BLaER1 (cell line): Measurements from ENCODE around the gene QSOX2.

Experiments
- H3K27ac ChIP-seq: shearing (Covaris generic); formaldehyde crosslinking; 2 replicates; pipeline ENCODE4 v1.8.1; 2022
- H3K27me3 ChIP-seq: shearing (Covaris generic); formaldehyde crosslinking; 2 replicates; pipeline ENCODE4 v1.8.1; 2022
- H3K36me3 ChIP-seq: shearing (Covaris generic); formaldehyde crosslinking; 2 replicates; pipeline ENCODE4 v1.8.1; 2022
- H3K4me1 ChIP-seq: shearing (Covaris generic); formaldehyde crosslinking; 2 replicates; pipeline ENCODE4 v1.8.1; 2022
- H3K4me2 ChIP-seq: shearing (Covaris generic); formaldehyde crosslinking; 2 replicates; pipeline ENCODE4 v1.8.1; 2022
- H3K4me3 ChIP-seq: shearing (Covaris generic); formaldehyde crosslinking; 2 replicates; pipeline ENCODE4 v1.8.1; 2022
- H3K9ac ChIP-seq: shearing (Covaris generic); formaldehyde crosslinking; 2 replicates; pipeline ENCODE4 v1.8.1; 2022
- H3K9me3 ChIP-seq: shearing (Covaris generic); formaldehyde crosslinking; 2 replicates; pipeline ENCODE4 v1.8.1; 2022
- H4K20me1 ChIP-seq: shearing (Covaris generic); formaldehyde crosslinking; 2 replicates; pipeline ENCODE4 v1.8.1; 2022
- Cebpa-rat ChIP-seq: shearing (Covaris generic); IDR thresholded peaks from 2 replicates; pipeline ENCODE4 v1.8.1; 2022

Gene QSOX2

GRCh38 chr9:136204838-136205706 lies 40.5 kb downstream of the QSOX2 start, which contains the start of gene LHX3:
LHX3 (minus strand) TSS chr9:136205128; CDS start chr9:136205012, 116 bp downstream.
- Histone ChIP-seq H4K20me1 (peaks cover 93% of the 10 kb centered on the region), H3K4me3 (no peak within 1 kb of the TSS), H3K27ac (no peak within 1 kb of the TSS), H3K9me3 (peaks cover 8% of the 10 kb centered on the region; the same call in 1 of the 2 replicates), H3K9ac (no peak within 1 kb of the TSS), H3K27me3 (peaks cover 61% of the 10 kb centered on the region), H3K36me3 (peaks cover 42% of the 10 kb centered on the region), H3K4me2 (no peak within 1 kb of the TSS), H3K4me1 (peaks cover 14% of the 10 kb centered on the region)
- no peak for TF ChIP-seq Cebpa-rat

GRCh38 chr9:136204145-136204805 lies 41.3 kb downstream of the QSOX2 start:
- peaks cover 92% of the 10 kb centered on the region for H4K20me1 ChIP-seq
- no peak overlapping the region for H3K4me2 ChIP-seq
- peaks cover 69% of the 10 kb centered on the region for H3K27me3 ChIP-seq
- H3K27ac ChIP-seq, result no peak overlapping the region
- H3K36me3 ChIP-seq, result peaks cover 34% of the 10 kb centered on the region
- no peak overlapping the region for H3K9ac ChIP-seq
- no peak overlapping the region for H3K4me3 ChIP-seq
- peaks cover 14% of the 10 kb centered on the region for H3K4me1 ChIP-seq
- TF ChIP-seq Cebpa-rat, result no peak
- H3K9me3 ChIP-seq, result peaks cover 15% of the 10 kb centered on the region

GRCh38 chr9:136203408-136204144 lies 42.0 kb downstream of the QSOX2 start:
- peaks cover 27% of the 10 kb centered on the region for H3K36me3 ChIP-seq
- no peak overlapping the region for H3K4me2 ChIP-seq
- no peak overlapping the region for H3K4me3 ChIP-seq
- peaks cover 87% of the 10 kb centered on the region for H4K20me1 ChIP-seq
- H3K9me3 ChIP-seq, result peaks cover 16% of the 10 kb centered on the region
- H3K27ac ChIP-seq, result no peak overlapping the region
- no peak for TF ChIP-seq Cebpa-rat
- H3K27me3 ChIP-seq, result peaks cover 75% of the 10 kb centered on the region
- no peak overlapping the region for H3K9ac ChIP-seq
- H3K4me1 ChIP-seq, result peaks cover 11% of the 10 kb centered on the region

GRCh38 chr9:136202454-136203407 lies 42.9 kb downstream of the QSOX2 start:
- H4K20me1 ChIP-seq, result peaks cover 89% of the 10 kb centered on the region
- H3K9me3 ChIP-seq, result peaks cover 16% of the 10 kb centered on the region
- no peak overlapping the region for H3K27ac ChIP-seq
- peaks cover 5% of the 10 kb centered on the region for H3K4me1 ChIP-seq
- no peak overlapping the region for H3K9ac ChIP-seq
- TF ChIP-seq Cebpa-rat, result no peak
- no peak overlapping the region for H3K4me3 ChIP-seq
- peaks cover 21% of the 10 kb centered on the region for H3K36me3 ChIP-seq
- no peak overlapping the region for H3K4me2 ChIP-seq
- peaks cover 83% of the 10 kb centered on the region for H3K27me3 ChIP-seq

- H3K27me3 ChIP-seq, result peaks cover 92% of the 10 kb centered on the region
- no peak for TF ChIP-seq Cebpa-rat
- no peak overlapping the region for H3K9ac ChIP-seq
- H3K4me1 ChIP-seq, result peaks cover 5% of the 10 kb centered on the region; the same call in 1 of the 2 replicates
- H3K9me3 ChIP-seq, result peaks cover 16% of the 10 kb centered on the region
- no peak overlapping the region for H3K4me3 ChIP-seq
- no peak overlapping the region for H3K4me2 ChIP-seq
- peaks cover 14% of the 10 kb centered on the region for H3K36me3 ChIP-seq
- H4K20me1 ChIP-seq, result peaks cover 89% of the 10 kb centered on the region
- no peak overlapping the region for H3K27ac ChIP-seq
Measured at GRCh38 chr9:136201609-136202453, 43.8 kb downstream of the QSOX2 start.

GRCh38 chr9:136201174-136201573 lies 44.4 kb downstream of the QSOX2 start:
- peaks cover 16% of the 10 kb centered on the region for H3K9me3 ChIP-seq
- peaks cover 89% of the 10 kb centered on the region for H4K20me1 ChIP-seq
- peaks cover 9% of the 10 kb centered on the region for H3K36me3 ChIP-seq
- peaks cover 99% of the 10 kb centered on the region for H3K27me3 ChIP-seq
- no peak for TF ChIP-seq Cebpa-rat
- no peak overlapping the region for H3K9ac ChIP-seq
- no peak overlapping the region for H3K27ac ChIP-seq
- H3K4me2 ChIP-seq, result no peak overlapping the region
- H3K4me3 ChIP-seq, result no peak overlapping the region
- H3K4me1 ChIP-seq, result peaks cover 8% of the 10 kb centered on the region; the same call in 1 of the 2 replicates

- peaks cover 8% of the 10 kb centered on the region; the same call in 1 of the 2 replicates for H3K4me1 ChIP-seq
- peaks cover 2% of the 10 kb centered on the region; the same call in 1 of the 2 replicates for H3K36me3 ChIP-seq
- no peak for TF ChIP-seq Cebpa-rat
- H3K27ac ChIP-seq, result no peak overlapping the region
- peaks cover 86% of the 10 kb centered on the region for H4K20me1 ChIP-seq
- H3K9ac ChIP-seq, result no peak overlapping the region
- no peak overlapping the region for H3K4me3 ChIP-seq
- H3K4me2 ChIP-seq, result no peak overlapping the region
- peaks cover 16% of the 10 kb centered on the region for H3K9me3 ChIP-seq
- peaks cover 99% of the 10 kb centered on the region for H3K27me3 ChIP-seq
Measured at GRCh38 chr9:136200424-136200823, 45.2 kb downstream of the QSOX2 start.
